HepG2 (cell line): ENCODE measurements around the gene EOMES. TPM values are rescaled to one million over a fixed set of nuclear protein-coding genes. Genes with fewer than 3 reads are reported as not detected.

Experiments
- ATAC-seq: fragments of 200-7000 bp; cut with Tn5 transposase; 3 replicates; pipeline ENCODE4 v1.9.1; 2020; ENCODE audit warnings: mild to moderate bottlenecking, moderate library complexity
- BruUV-seq: library from RNA; stranded (reverse); fragments of 400-500 nt; replicated peaks from 2 replicates; lab custom pipeline; 2021; lab: Mats Ljungman, UMichigan
- CTCF ChIA-PET: fragments of 300-600 bp; formaldehyde crosslinking; extraction: SDS; loops from one replicate; lab custom pipeline; 2021; ENCODE audit warnings: low total read pairs, inconsistent platforms, low intra/inter-chr PET ratio; lab: Yijun Ruan, JAX
- POLR2A ChIA-PET: fragments of 350-600 bp; sonication (Branson Sonifier 250); formaldehyde crosslinking; loops from one replicate; lab custom pipeline; 2020; ENCODE audit warnings: antibody characterized with exemption, inconsistent platforms; lab: Yijun Ruan, JAX
- DNase-seq: peaks from one replicate; pipeline ENCODE4 v3.0.0-alpha.2; 2015; ENCODE audit warnings: low spot score
- FAIRE-seq: peaks from 3 replicates; lab custom pipeline; 2011; peaks lifted over from hg19 to GRCh38; lab: Jason Lieb, UNC
- H2AFZ ChIP-seq: one replicate; pipeline ENCODE4 v1.6.1; 2011; ENCODE audit warnings: low read length, inconsistent platforms
- H3K27ac ChIP-seq: fragments of 300-600 bp; 3 replicates; pipeline ENCODE4 v1.8.0; 2011; ENCODE audit warnings: mixed run types, mild to moderate bottlenecking, mixed read lengths, low read length, inconsistent platforms; ENCODE audit not compliant: insufficient read depth; ENCODE audit errors: extremely low read length
- H3K27me3 ChIP-seq, 2 experiments: fragments of 200-600 bp in 1 of 2; 2 replicates in 1 of 2; 3 replicates in 1 of 2; pipeline versions ENCODE4 v1.6.0 to v1.8.0; 2011; ENCODE audit warnings: low read length in 2 of 2, mild to moderate bottlenecking in 2 of 2, moderate library complexity in 2 of 2, inconsistent platforms in 1 of 2; ENCODE audit not compliant: insufficient read depth in 2 of 2, control insufficient read depth in 1 of 2
- H3K36me3 ChIP-seq, 2 experiments: fragments of 200-600 bp in 1 of 2; replicated peaks in 1 of 2; 2 replicates in 1 of 2; 3 replicates in 1 of 2; pipeline versions ENCODE4 v1.5.1 to v1.8.0; 2011; ENCODE audit warnings: low read length in 2 of 2, inconsistent platforms in 1 of 2; ENCODE audit not compliant: insufficient read depth in 2 of 2, control insufficient read depth in 1 of 2
- H3K4me1 ChIP-seq: 2 replicates; pipeline ENCODE4 v1.5.1; 2012; ENCODE audit warnings: low read length, inconsistent platforms; ENCODE audit not compliant: insufficient read depth
- H3K4me2 ChIP-seq: 2 replicates; pipeline ENCODE4 v1.6.0; 2011; ENCODE audit warnings: low read depth, low read length, inconsistent platforms
- H3K4me3 ChIP-seq, 3 experiments: fragments of 200-600 bp in 1 of 3; sonication (generic), shearing (Covaris generic) in 1 of 3; replicated peaks in 1 of 3; 2 replicates each; pipeline ENCODE4 v1.5.1; 2011 to 2016; ENCODE audit warnings: low read length in 3 of 3, inconsistent platforms in 2 of 3, low read depth in 2 of 3, mild to moderate bottlenecking in 2 of 3, control low read depth in 1 of 3, mixed read lengths in 1 of 3; ENCODE audit not compliant: insufficient read depth in 1 of 3
- H3K79me2 ChIP-seq: one replicate; pipeline ENCODE4 v1.6.1; 2011; ENCODE audit warnings: low read length, inconsistent platforms; ENCODE audit not compliant: insufficient read depth
- H3K9ac ChIP-seq: 2 replicates; pipeline ENCODE4 v1.6.0; 2011; ENCODE audit warnings: mild to moderate bottlenecking, low read depth, low read length, inconsistent platforms; ENCODE audit not compliant: insufficient read depth
- H3K9me3 ChIP-seq: 2 replicates; pipeline ENCODE4 v1.5.1; 2012; ENCODE audit warnings: mild to moderate bottlenecking, low read length
- H4K20me1 ChIP-seq: 2 replicates; pipeline ENCODE4 v1.6.0; 2011; ENCODE audit warnings: inconsistent platforms, mild to moderate bottlenecking, low read length, moderate library complexity; ENCODE audit not compliant: insufficient read depth
- ARID5B ChIP-seq: IDR thresholded peaks from 2 replicates; pipeline ENCODE4 v1.4.0; 2020; ENCODE audit warnings: mild to moderate bottlenecking, missing genetic modification reagents
- ELK4 ChIP-seq: sonication (generic); formaldehyde crosslinking; IDR thresholded peaks from 2 replicates; pipeline ENCODE4 v1.9.0; 2021; ENCODE audit warnings: missing genetic modification reagents, borderline replicate concordance
- EP300 ChIP-seq, 3 experiments: sonication (generic) in 1 of 3; formaldehyde crosslinking in 1 of 3; IDR thresholded peaks; 2 replicates each; pipeline versions ENCODE4 v1.5.1 to v1.6.1; 2011 to 2020; ENCODE audit warnings: low read depth in 2 of 3, low read length in 2 of 3, borderline replicate concordance in 1 of 3, improper control_type of control experiment in 1 of 3, mild to moderate bottlenecking in 1 of 3, missing genetic modification reagents in 1 of 3, moderate library complexity in 1 of 3
- FOXA1 ChIP-seq, 2 experiments: fragments of 450-650 bp in 1 of 2; sonication (generic) in 1 of 2; formaldehyde crosslinking in 1 of 2; IDR thresholded peaks; 2 replicates each; pipeline versions ENCODE4 v1.4.0 to v1.6.1; 2016 to 2020; ENCODE audit warnings: missing genetic modification reagents in 1 of 2
- GATAD2A ChIP-seq: IDR thresholded peaks from 2 replicates; pipeline ENCODE4 v1.6.1; 2016
- IRF2 ChIP-seq: IDR thresholded peaks from 2 replicates; pipeline ENCODE4 v1.6.1; 2018; ENCODE audit warnings: missing genetic modification reagents, missing compliant biosample characterization
- KDM2A ChIP-seq: sonication (generic); formaldehyde crosslinking; IDR thresholded peaks from 2 replicates; pipeline ENCODE4 v1.4.0; 2020; ENCODE audit warnings: low read depth, missing genetic modification reagents, borderline replicate concordance
- TCF7 ChIP-seq: sonication (generic); IDR thresholded peaks from 2 replicates; pipeline ENCODE4 v1.6.1; 2016; ENCODE audit warnings: antibody characterized with exemption, low read depth
- ZNF12 ChIP-seq: sonication (generic); formaldehyde crosslinking; IDR thresholded peaks from 2 replicates; pipeline ENCODE4 v1.5.0; 2020; ENCODE audit warnings: missing genetic modification reagents
- ZNF580 ChIP-seq: IDR thresholded peaks from 2 replicates; pipeline ENCODE4 v1.6.1; 2016; ENCODE audit warnings: low read depth, borderline replicate concordance
- ZNF614 ChIP-seq: IDR thresholded peaks from 2 replicates; pipeline ENCODE4 v1.6.1; 2018; ENCODE audit warnings: missing biosample characterization, missing genetic modification reagents, inconsistent platforms, borderline replicate concordance
- ZNF629 ChIP-seq: sonication (generic); formaldehyde crosslinking; conservative IDR thresholded peaks from 2 replicates; pipeline ENCODE4 v1.5.0; 2020; ENCODE audit warnings: missing genetic modification reagents
- ZSCAN5A ChIP-seq: sonication (generic); formaldehyde crosslinking; IDR thresholded peaks from 2 replicates; pipeline ENCODE4 v1.8.0; 2022; ENCODE audit warnings: mild to moderate bottlenecking, missing genetic modification reagents, borderline replicate concordance
- WGBS: methylation state at CpG from one replicate; pipeline ENCODE4 v1.1.6; 2017; ENCODE audit warnings: low lambda C conversion rate; 5-methylcytosine and 5-hydroxymethylcytosine counted together
- in situ Hi-C: cut with HindIII; loops from 2 replicates; pipeline ENCODE4 v1.10.0; 2017; ENCODE audit warnings: low pct_unique_long_range_greater_than_20kb; ENCODE audit not compliant: extremely low pct_ligation_motif_present
- intact Hi-C: fragments of 100-400 bp; cut with micrococcal nuclease; formaldehyde crosslinking; loops from one replicate; pipeline ENCODE4 v1.10.0; 2022; ENCODE audit not compliant: unreplicated experiment
- polyA plus RNA-seq, 8 experiments: library from polyadenylated mRNA; depleted of rRNA in 3 of 8; stranded (reverse) in 7 of 8; unstranded in 1 of 8; fragments of >200 nt; fragmentation: Illumina TruSeq in 4 of 8; extraction: Trizol in 4 of 8; gene quantifications; 2 replicates each; pipeline versions ENCODE4 v1.2.1 to v1.2.3, GENCODE V29; 2011 to 2016; ENCODE audit warnings: low read depth in 4 of 8, missing spikeins in 1 of 8, mixed read lengths in 1 of 8; ENCODE audit not compliant: insufficient read depth in 1 of 8
- total RNA-seq, 5 experiments: library from RNA; depleted of rRNA; stranded (reverse); fragments of >200 nt; fragmentation: Illumina TruSeq; extraction: Trizol; gene quantifications; 2 replicates each; pipeline ENCODE4 v1.2.3, GENCODE V29; 2016; ENCODE audit warnings: low read depth in 1 of 5

The EOMES gene
- total and polyA plus RNA-seq, 2 of the 13 experiments (the other 11 are each of a cell fraction or from before 2014, with no cell fraction given), result 0.11 to 0.12 TPM

GRCh38 chr3:27714146-27714526 is 8.0 kb downstream of the EOMES start:
- ChIA-PET CTCF (no interaction called here), POLR2A (no interaction called here)
- intact Hi-C loops, result loop anchor here (5.0 to 10.0 kb wide), 3 partner anchors 171 to 573 kb away; partner anchors contain the start of gene CMC1
- H3K27me3 ChIP-seq, result peaks cover 12 to 62% of the 10 kb centered on the region in 2 experiments
- H3K27ac ChIP-seq, result no peak overlapping the region
- in situ Hi-C loops, result loop anchor here (5.0 kb wide), 1 partner anchor 608 kb away; no protein-coding TSS in a partner anchor
- no peaks in the 10 kb centered on the region for H3K9me3 ChIP-seq
- H3K79me2 ChIP-seq, result no peaks in the 10 kb centered on the region
- no peak for FAIRE-seq
- H3K4me1 ChIP-seq, result peaks cover 34% of the 10 kb centered on the region
- 0 out of 2 replicates have a peak, but pooled peaks cover 3% of the 10 kb centered on the region for H4K20me1 ChIP-seq
- H3K4me2 ChIP-seq, result peak overlapping the region; percentile 97
- no peaks in the 10 kb centered on the region for H3K36me3 ChIP-seq
- under 1% methylated on average over 11 of the region's 11 CpGs for WGBS
- no peak overlapping the region for H3K9ac ChIP-seq
- no peak for TF ChIP-seq ZNF580
- TF ChIP-seq ZSCAN5A, result no peak
- TF ChIP-seq ARID5B (CRISPR knock-in tag), result 0 out of 2 replicates have a peak, but pooled peaks have one; percentile 24
- TF ChIP-seq ZNF614 (CRISPR knock-in tag), result no peak
- TF ChIP-seq GATAD2A, result 0 out of 2 replicates have a peak, but pooled peaks have one; percentile 25
- TF ChIP-seq ZNF629 (CRISPR knock-in tag), result no peak
- no peak for TF ChIP-seq ELK4 (CRISPR knock-in tag)
- no peak for TF ChIP-seq FOXA1 (IDR thresholded peaks at IDR 0.05)
- TF ChIP-seq FOXA1 (CRISPR knock-in tag; IDR thresholded peaks at IDR 0.05), result 0 out of 2 replicates have a peak, but pooled peaks have one; percentile 6
- TF ChIP-seq EP300 (IDR thresholded peaks at IDR 0.05; ENCODE audit: low read depth in 2 of 2, low read length in 2 of 2), result no peak
- TF ChIP-seq EP300 (CRISPR knock-in tag; IDR thresholded peaks at IDR 0.05; ENCODE audit: borderline replicate concordance), result no peak
- TF ChIP-seq KDM2A (CRISPR knock-in tag), result no peak
- peak; percentile 45; the same call in 1 of the 2 replicates for TF ChIP-seq TCF7
- TF ChIP-seq ZNF12 (CRISPR knock-in tag), result peak; percentile 50; the same call in 1 of the 2 replicates
- no peak for TF ChIP-seq IRF2 (CRISPR knock-in tag)
- TF ChIP-seq, all 625 proteins: peak for 5
- ATAC-seq (0 out of 3 replicates have a peak, but pooled peaks have one; percentile 10), DNase-seq (no peak)
- no TSS peak for BruUV-seq
- Histone ChIP-seq H3K4me3 (peak overlapping the region in 1 of 3 experiments; percentile 62; a peak in 2 of 6 replicates), H2AFZ (no peak overlapping the region)
